ENCODE measurements around the gene IGIP. TPM values are rescaled to one million over a fixed set of nuclear protein-coding genes. Genes with fewer than 3 reads are reported as not detected.

Gene IGIP
- total RNA-seq, 4 donors from 2014 or later: 21.7 to 26.6 (median 24.4) TPM

DNA sequence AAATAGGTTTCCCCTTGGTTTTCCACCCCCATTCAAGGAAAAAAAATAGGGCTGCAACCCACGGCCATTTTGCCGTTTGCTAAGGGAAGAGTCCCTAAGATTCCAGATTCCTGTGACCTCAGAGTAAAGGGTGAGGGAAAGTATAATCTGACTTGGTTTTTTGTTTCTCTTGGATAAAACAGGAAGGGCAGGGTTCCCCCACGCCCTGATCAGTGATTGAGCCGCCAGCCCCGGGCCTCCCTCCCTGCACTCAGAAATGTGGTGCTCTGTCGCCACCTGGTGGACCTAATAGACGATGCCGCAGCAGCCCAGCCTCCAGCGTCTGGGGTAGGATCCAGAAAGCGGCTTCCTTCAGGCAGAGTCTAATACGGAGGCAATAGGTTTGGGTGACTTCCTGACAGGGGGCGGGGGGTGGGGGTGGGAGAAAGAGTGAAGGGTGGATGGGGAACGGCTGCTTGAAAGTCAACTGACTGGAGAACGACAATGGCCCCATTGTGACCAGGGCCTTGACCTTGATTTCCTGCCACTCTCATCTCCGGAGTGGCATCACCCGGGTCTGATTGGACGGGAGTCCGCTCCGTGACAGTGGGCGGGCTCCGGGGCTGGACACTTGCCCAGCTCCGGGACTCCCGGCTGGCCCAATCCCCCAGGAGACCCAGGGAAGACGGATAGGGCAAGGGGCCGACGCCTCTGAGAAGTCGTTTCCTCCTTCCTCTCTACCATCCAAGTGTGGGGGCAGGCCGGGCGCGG lies 31.5 kb downstream of the IGIP start:
- TF ChIP-seq, protein P1, sequence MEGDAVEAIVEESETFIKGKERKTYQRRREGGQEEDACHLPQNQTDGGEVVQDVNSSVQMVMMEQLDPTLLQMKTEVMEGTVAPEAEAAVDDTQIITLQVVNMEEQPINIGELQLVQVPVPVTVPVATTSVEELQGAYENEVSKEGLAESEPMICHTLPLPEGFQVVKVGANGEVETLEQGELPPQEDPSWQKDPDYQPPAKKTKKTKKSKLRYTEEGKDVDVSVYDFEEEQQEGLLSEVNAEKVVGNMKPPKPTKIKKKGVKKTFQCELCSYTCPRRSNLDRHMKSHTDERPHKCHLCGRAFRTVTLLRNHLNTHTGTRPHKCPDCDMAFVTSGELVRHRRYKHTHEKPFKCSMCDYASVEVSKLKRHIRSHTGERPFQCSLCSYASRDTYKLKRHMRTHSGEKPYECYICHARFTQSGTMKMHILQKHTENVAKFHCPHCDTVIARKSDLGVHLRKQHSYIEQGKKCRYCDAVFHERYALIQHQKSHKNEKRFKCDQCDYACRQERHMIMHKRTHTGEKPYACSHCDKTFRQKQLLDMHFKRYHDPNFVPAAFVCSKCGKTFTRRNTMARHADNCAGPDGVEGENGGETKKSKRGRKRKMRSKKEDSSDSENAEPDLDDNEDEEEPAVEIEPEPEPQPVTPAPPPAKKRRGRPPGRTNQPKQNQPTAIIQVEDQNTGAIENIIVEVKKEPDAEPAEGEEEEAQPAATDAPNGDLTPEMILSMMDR (IDR thresholded peaks at IDR 0.05; ENCODE audit: low read depth): no peak

DNA sequence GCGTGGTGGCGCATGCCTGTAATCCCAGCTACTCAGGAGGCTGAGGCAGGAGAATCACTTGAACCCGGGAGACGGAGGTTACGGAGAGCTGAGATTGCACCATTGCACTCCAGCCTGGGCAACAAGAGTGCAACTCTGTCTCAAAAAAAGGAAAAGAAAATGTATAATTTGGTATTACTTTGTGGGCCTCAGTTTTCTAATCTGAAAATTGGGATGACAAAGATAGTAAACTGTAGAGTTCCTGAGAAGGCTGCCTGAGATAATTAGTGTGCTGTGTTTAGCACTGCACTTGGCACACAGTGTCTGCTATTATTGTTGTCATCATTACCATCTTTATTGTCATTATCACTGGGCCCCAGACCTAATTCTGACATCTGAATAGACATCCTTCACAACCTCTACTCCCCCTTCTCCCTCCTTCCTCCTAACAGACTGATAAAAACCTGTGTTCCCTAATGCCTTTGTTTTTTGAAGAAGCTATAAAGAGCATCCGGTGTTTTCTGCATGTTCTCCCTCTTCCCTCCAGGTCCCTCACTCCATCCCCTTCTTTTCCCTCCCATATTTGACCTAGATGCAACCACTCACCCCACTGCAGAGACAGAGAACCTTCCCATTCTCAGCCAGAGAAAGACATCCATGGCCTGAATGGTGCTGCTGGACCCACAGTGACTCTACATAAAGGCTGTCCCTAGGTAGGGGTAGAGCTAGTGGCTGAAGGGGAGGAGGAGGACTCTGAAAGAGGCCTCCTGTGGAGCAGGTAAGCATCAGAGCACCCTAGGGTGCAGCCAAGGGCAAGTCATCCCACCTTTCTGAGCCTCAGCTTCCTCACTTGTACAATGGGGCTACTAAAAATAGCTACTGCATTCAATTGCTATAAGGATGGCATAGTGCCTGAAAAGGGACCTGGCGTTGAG lies 33.5 kb downstream of the IGIP start:
- TF ChIP-seq, protein P1 (IDR thresholded peaks at IDR 0.05; ENCODE audit: low read depth): no peak

DNA sequence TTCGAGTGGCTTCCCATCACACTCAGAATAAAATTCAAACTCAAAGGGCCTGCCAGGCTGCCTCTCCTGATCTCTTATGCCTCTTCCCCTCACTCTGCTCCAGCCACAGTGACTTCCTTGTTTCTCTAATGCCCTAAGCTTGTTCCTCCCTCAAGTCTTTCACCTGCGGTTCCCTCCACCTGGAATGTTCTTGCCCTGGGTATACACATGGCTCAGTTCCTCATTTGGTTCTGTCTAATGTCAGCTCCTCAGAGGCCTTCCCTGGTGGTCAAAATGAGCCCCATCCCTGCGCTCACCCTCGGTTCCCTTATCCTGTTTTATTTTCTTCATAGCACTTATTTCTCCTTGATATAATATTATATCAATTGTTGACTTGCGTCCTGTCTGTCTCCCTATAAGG lies 36.5 kb downstream of the IGIP start:
- TF ChIP-seq, protein P1 (IDR thresholded peaks at IDR 0.05; ENCODE audit: low read depth): no peak

DNA sequence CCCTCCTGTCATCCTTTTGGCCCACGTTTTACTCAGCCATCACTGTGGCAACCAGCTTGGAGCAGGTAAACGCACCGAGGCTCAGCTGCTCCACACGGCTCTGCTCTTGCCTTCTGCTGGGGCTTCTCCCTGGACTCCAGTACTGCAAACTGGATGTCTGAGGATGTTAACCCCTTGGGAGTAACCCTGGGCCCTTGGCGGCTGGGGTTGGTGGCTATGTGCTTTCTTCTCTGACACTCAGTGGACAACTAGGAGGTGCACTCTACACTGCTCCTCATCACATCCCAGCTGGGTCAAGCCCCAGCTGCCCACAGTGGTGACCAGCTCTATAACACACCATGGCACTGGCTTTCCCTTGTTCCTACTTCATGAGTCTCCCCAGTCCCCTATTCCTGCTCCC lies 37.0 kb downstream of the IGIP start:
- TF ChIP-seq, protein P1 (IDR thresholded peaks at IDR 0.05; ENCODE audit: low read depth): no peak

DNA sequence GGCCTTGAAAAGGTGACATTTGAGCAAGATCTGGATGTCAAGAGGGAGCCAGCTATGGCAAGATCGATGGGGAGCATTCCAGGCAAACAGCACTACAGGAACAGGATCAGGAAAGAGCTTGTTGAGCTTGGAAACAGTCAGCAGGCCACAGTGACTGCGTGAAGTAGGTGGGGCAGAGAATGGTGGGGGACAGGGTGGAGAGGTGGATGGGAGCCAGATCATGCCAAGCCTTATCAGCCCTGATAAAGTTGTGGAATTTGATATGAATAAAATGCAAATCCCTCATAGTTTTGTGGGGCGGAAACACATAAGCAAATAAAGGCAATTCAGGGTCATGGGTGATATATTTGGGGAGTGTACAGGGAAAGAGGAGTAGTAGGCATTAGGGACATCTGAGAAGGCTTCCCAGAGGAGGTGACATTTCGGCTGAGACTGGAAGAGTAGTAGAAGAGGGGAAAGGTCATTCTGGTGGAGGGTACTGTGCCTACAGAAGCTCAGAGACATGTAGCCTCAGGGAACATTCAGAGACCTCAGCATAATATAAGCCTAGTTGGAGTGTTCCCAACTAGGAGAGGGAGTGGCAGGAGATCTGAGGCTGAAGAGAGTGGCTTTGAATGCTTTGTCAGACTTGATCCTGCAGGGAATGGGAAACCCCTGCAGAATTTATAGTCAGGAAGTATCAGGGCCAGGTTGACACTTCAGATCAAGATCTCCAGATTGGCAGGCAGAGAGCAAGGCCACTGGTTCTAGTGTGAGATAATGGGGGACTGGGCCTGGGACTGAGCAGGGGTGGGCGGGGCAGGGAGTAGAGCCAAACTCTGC lies 39.6 kb downstream of the IGIP start:
- TF ChIP-seq, protein P1 (IDR thresholded peaks at IDR 0.05; ENCODE audit: low read depth): no peak

DNA sequence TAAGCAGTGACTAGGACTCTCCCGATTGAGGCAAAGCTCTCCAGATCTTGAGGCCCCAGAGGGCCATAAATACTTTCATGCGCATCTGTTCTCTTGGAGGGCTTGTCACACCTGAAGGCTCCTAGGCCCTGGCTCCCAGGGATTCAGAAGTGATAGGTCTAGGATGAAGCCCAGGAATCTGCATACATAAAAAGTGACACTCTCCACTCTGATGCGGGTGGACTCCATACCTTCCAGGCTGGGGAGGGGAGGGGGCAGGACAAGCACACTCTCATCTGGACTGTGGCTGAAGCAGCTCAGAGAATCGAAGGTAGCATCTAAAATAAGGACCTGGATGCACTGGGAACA lies 40.2 kb downstream of the IGIP start:
- TF ChIP-seq, protein P1 (IDR thresholded peaks at IDR 0.05; ENCODE audit: low read depth): no peak

All from subcutaneous adipose tissue (tissue), 4 donors.